DND-41 (cell line): Measurements from ENCODE around the gene CFAP61.

Experiments used
- ATAC-seq: fragments of 200-7000 bp; cut with Tn5 transposase; 3 replicates; pipeline ENCODE4 v1.9.1; 2021; ENCODE audit warnings: low read depth; ENCODE audit not compliant: insufficient read depth
- DNase-seq: peaks from one replicate; pipeline ENCODE4 v3.0.0-alpha.2; 2020
- H2AFZ ChIP-seq: 2 replicates; pipeline ENCODE4 v1.6.0; 2012; ENCODE audit warnings: low read depth, low read length
- H3K27ac ChIP-seq: 2 replicates; pipeline ENCODE4 v1.5.1; 2012; ENCODE audit warnings: low read length, inconsistent platforms
- H3K27me3 ChIP-seq: fragments of 200-600 bp; sonication (generic); 2 replicates; pipeline ENCODE4 v1.6.0; 2012; ENCODE audit warnings: low read length, mild to moderate bottlenecking, inconsistent platforms; ENCODE audit not compliant: insufficient read depth, poor library complexity
- H3K36me3 ChIP-seq: 2 replicates; pipeline ENCODE4 v1.5.1; 2012; ENCODE audit warnings: low read length, inconsistent platforms; ENCODE audit not compliant: insufficient read depth
- H3K4me1 ChIP-seq: 2 replicates; pipeline ENCODE4 v1.5.1; 2012; ENCODE audit warnings: mild to moderate bottlenecking, low read length; ENCODE audit not compliant: insufficient read depth
- H3K4me2 ChIP-seq: 2 replicates; pipeline ENCODE4 v1.6.0; 2012; ENCODE audit warnings: mild to moderate bottlenecking, moderate library complexity, low read length, inconsistent platforms; ENCODE audit not compliant: insufficient read depth
- H3K4me3 ChIP-seq, 2 experiments: fragments of 200-600 bp in 1 of 2; shearing (Covaris generic) in 1 of 2; 2 replicates each; pipeline ENCODE4 v1.5.1; 2012 to 2016; ENCODE audit warnings: inconsistent platforms in 2 of 2, low read length in 2 of 2, mild to moderate bottlenecking in 2 of 2, low read depth in 1 of 2, moderate library complexity in 1 of 2
- H3K79me2 ChIP-seq: 2 replicates; pipeline ENCODE4 v1.6.0; 2012; ENCODE audit warnings: low read length, inconsistent platforms; ENCODE audit not compliant: insufficient read depth
- H3K9ac ChIP-seq: 2 replicates; pipeline ENCODE4 v1.6.0; 2012; ENCODE audit warnings: low read depth, mild to moderate bottlenecking, inconsistent platforms, low read length, moderate library complexity
- H3K9me3 ChIP-seq: 2 replicates; pipeline ENCODE4 v1.5.1; 2012; ENCODE audit warnings: low read length, moderate library complexity, mild to moderate bottlenecking, inconsistent platforms; ENCODE audit not compliant: insufficient read depth, severe bottlenecking
- H4K20me1 ChIP-seq: 2 replicates; pipeline ENCODE4 v1.6.0; 2012; ENCODE audit warnings: low read length; ENCODE audit not compliant: insufficient read depth
- EZH2 ChIP-seq: IDR thresholded peaks from 3 replicates; pipeline ENCODE4 v1.6.1; 2012; ENCODE audit warnings: borderline replicate concordance, low read depth, mild to moderate bottlenecking, moderate library complexity, low read length, inconsistent platforms; ENCODE audit not compliant: severe bottlenecking
- TF ChIP-seq, protein P1 (sequence below): IDR thresholded peaks from 2 replicates; pipeline ENCODE4 v1.5.1; 2012; ENCODE audit warnings: borderline replicate concordance, low read length, moderate library complexity, mild to moderate bottlenecking; ENCODE audit not compliant: poor library complexity, severe bottlenecking; ENCODE audit errors: extremely low read depth

CFAP61 gene

DNA sequence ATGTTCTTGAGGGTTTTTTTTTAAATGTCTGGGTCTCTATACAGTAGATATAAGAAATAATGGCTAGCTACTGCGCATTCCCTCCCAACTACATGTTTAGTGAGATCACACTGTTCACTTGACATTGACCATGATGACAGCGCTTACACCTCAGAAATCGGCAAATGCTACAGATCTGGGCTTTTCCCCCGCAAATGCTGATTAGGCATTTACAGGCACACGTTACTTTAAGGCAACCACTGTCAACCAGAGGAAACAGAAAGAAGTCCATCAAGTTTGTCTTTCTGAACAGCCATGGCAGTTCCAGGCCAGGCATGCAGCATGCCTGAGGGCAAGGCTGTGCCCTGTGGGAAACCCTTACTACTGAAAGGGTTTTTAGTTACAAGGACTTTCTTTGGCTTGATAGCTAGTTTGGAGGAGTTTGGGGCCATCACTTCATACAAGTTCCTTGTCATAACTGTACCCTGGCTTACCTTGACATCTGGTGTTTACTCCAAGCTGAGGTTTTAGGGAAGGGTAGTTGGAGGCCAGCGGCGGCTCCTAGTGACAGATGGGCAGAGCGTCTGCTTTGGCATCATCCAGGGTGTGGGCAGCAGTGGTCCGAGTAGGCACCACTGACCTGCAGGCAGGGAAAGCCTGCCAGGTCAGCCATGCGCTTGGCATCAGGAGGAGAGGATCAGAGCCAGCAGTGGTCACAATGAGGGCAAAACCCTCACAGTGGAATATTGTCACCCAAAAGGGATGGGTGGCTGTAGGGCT lies 43.0 kb downstream of the CFAP61 start:
- no peak overlapping the region for H3K4me2 ChIP-seq
- H3K79me2 ChIP-seq, result no peaks in the 10 kb centered on the region
- H3K4me3 ChIP-seq, result no peak overlapping the region
- H2AFZ ChIP-seq, result no peak overlapping the region
- H3K36me3 ChIP-seq, result no peaks in the 10 kb centered on the region
- H3K27ac ChIP-seq, result no peak overlapping the region
- no peaks in the 10 kb centered on the region for H3K4me1 ChIP-seq
- ATAC-seq (no peak), DNase-seq (no peak)
- no peaks in the 10 kb centered on the region for H3K27me3 ChIP-seq
- H3K9ac ChIP-seq, result no peak overlapping the region
- no peaks in the 10 kb centered on the region for H4K20me1 ChIP-seq
- no peaks in the 10 kb centered on the region for H3K9me3 ChIP-seq
- TF ChIP-seq, protein P1, sequence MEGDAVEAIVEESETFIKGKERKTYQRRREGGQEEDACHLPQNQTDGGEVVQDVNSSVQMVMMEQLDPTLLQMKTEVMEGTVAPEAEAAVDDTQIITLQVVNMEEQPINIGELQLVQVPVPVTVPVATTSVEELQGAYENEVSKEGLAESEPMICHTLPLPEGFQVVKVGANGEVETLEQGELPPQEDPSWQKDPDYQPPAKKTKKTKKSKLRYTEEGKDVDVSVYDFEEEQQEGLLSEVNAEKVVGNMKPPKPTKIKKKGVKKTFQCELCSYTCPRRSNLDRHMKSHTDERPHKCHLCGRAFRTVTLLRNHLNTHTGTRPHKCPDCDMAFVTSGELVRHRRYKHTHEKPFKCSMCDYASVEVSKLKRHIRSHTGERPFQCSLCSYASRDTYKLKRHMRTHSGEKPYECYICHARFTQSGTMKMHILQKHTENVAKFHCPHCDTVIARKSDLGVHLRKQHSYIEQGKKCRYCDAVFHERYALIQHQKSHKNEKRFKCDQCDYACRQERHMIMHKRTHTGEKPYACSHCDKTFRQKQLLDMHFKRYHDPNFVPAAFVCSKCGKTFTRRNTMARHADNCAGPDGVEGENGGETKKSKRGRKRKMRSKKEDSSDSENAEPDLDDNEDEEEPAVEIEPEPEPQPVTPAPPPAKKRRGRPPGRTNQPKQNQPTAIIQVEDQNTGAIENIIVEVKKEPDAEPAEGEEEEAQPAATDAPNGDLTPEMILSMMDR, result no peak
- TF ChIP-seq EZH2, result no peak

- DNase-seq (no peak), ATAC-seq (no peak)
- no peaks in the 10 kb centered on the region for H3K27me3 ChIP-seq
These were observed 44.1 kb downstream of the CFAP61 start for GRCh38 chr20:20096421-20096820.

GRCh38 chr20:20100881-20101280 lies 48.5 kb downstream of the CFAP61 start:
- H3K4me2 ChIP-seq, result no peak overlapping the region

More at GRCh38 chr20:20096421-20096820, 44.1 kb downstream of the CFAP61 start:
- H3K36me3 ChIP-seq, result no peaks in the 10 kb centered on the region
- H2AFZ ChIP-seq, result no peak overlapping the region
- H3K4me1 ChIP-seq, result no peaks in the 10 kb centered on the region
- no peaks in the 10 kb centered on the region for H3K9me3 ChIP-seq
- no peak overlapping the region for H3K4me2 ChIP-seq
- no peak overlapping the region for H3K27ac ChIP-seq
- H3K79me2 ChIP-seq, result no peaks in the 10 kb centered on the region
- TF ChIP-seq EZH2, result no peak
- TF ChIP-seq, protein P1, result no peak
- H3K4me3 ChIP-seq, result no peak overlapping the region
- H4K20me1 ChIP-seq, result no peaks in the 10 kb centered on the region
- H3K9ac ChIP-seq, result no peak overlapping the region

GRCh38 chr20:20102163-20102562 lies 49.8 kb downstream of the CFAP61 start:
- H2AFZ ChIP-seq, result no peak overlapping the region
- ATAC-seq (no peak), DNase-seq (no peak)
- H4K20me1 ChIP-seq, result no peaks in the 10 kb centered on the region
- no peaks in the 10 kb centered on the region for H3K9me3 ChIP-seq
- no peaks in the 10 kb centered on the region for H3K4me1 ChIP-seq
- H3K27ac ChIP-seq, result no peak overlapping the region
- H3K4me2 ChIP-seq, result no peak overlapping the region
- no peaks in the 10 kb centered on the region for H3K27me3 ChIP-seq
- TF ChIP-seq, protein P1, result no peak
- TF ChIP-seq EZH2, result no peak
- H3K79me2 ChIP-seq, result no peaks in the 10 kb centered on the region
- H3K4me3 ChIP-seq, result no peak overlapping the region
- no peaks in the 10 kb centered on the region for H3K36me3 ChIP-seq
- H3K9ac ChIP-seq, result no peak overlapping the region

More at GRCh38 chr20:20100881-20101280, 48.5 kb downstream of the CFAP61 start:
- H3K27me3 ChIP-seq, result no peaks in the 10 kb centered on the region
- H3K27ac ChIP-seq, result no peak overlapping the region
- no peak overlapping the region for H3K9ac ChIP-seq
- no peak overlapping the region for H2AFZ ChIP-seq
- H3K4me3 ChIP-seq, result no peak overlapping the region
- H3K4me1 ChIP-seq, result no peaks in the 10 kb centered on the region
- DNase-seq (no peak), ATAC-seq (no peak)
- no peak for TF ChIP-seq EZH2
- H3K9me3 ChIP-seq, result no peaks in the 10 kb centered on the region
- no peaks in the 10 kb centered on the region for H4K20me1 ChIP-seq
- H3K36me3 ChIP-seq, result no peaks in the 10 kb centered on the region
- H3K79me2 ChIP-seq, result no peaks in the 10 kb centered on the region
